SW480 (cell line): ENCODE data around the gene HHEX.
"Not testable (repeated sequence)": the region's sequence is repeated elsewhere in the genome, so short reads cannot be mapped to it uniquely, and the experiment has no call there.

Experiments
- DNase-seq: peaks from one replicate; pipeline ENCODE4 v3.0.0-alpha.2; 2016; ENCODE audit warnings: low spot score

Gene HHEX

DNA sequence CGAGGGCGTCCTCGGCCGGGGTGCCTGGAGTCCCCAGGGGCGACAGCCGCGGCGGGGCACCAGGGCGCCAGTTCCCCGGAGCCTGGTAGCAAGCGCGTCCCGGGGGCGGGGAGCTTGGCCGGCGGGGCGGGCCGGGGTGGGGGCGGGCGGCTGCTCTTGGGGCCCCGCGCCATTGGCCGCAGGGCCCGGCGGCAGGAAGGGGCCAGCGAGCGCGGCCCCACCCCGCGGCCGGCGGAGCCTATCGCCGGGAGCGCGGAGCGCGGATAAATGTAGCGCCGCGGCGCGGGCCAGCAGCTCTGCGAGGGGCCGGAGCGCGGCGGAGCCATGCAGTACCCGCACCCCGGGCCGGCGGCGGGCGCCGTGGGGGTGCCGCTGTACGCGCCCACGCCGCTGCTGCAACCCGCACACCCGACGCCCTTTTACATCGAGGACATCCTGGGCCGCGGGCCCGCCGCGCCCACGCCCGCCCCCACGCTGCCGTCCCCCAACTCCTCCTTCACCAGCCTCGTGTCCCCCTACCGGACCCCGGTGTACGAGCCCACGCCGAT is at the start of gene HHEX:
Gene HHEX (plus strand): TSS at position 293 of the 548 bp plus-strand sequence. CDS start 32 bp downstream, at position 325.
- DNase-seq = peak; percentile 68

DNA sequence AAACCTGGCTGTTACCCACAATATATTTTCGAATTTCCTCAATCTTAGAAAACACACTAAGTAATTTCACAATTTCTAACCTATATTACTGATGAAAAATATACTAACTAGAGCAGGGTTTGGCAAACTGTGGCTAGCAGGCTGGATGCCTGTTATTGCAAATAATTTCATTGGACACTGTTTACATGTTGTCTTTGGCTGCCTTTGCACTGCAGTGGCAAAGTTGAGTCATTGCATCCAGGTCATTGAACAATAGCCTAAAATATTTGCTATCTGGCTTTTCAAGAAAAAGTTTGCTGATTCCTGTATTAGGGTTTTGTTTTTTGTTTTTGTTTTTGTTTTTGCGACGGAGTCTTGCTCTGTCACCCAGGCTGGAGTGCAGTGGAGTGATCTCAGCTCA is 49.6 kb upstream of the HHEX start:
- DNase-seq = no peak

DNA sequence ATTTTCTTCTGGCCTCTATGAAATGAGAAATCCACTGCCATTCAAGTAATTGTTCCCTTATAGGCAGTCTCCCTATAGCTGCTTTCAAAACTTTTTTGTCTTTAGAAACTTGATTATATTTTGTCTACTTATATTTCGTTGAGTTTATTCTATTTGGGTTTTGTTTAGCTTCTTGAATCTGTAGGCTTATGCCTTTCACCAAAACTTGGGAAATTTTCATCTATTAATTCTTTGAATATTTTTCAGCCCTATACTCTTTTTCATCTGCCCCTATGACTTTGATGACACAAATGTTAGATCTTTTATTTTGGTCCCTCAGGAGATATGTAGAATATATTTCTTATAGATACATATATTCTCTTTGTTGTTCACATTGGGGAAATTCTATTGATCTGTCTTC is 48.3 kb upstream of the HHEX start:
- DNase-seq = no peak

DNA sequence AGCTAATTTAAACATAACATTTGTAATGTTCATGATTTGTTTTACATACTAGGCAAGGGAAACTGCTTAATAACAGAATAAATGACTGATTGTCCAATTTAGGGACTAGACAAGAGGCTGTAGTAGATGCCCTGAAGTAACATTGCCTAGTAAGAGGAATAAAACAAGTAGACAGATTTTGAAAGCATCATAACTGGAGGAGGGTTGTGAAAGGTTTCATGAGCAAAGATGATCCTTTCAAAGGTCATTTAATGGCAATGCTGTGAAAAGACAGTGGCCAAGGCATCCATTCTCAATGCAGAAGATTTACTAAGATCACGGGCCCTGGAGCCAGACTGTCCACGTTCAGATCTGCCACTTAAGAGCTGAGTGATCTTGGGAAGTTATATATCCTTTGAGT is 44.8 kb upstream of the HHEX start:
- no peak for DNase-seq

DNA sequence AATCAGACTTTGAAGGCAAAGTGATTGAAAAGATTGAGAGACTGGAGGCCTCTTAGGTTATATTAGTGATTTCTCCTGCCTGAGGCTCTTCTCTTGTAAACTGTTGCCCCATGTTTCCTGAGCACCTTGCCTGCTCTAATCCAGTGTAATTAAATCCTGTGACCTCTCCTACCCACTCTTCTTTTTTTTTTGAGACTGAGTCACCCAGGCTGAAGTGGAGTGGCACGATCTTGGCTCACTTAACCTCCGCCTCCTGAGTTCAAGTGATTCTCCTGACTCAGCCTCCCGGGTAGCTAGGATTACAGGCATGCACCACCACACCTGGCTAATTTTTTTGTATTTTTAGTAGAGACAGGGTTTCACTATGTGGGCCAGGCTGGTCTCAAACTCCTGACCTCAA is 38.9 kb upstream of the HHEX start:
- DNase-seq = not testable (repeated sequence)

DNA sequence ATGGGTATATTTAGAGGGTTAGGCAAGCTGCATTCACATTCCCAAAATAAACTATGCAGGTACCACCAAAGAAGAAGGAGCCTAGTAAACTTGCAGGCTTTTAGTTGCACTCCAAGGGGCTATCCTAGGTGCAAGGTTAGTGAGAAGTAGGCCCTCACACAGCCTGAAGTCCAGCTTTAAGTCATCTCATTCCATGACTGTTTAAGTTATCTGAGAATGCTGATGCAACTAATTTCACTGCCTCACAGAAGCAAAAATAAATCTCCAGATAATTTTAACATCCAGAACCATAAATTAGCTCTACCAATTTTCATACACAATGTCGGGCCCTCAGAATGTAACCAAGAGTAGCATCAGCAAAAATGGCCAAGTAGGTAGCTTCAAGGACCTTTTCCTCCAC is 34.3 kb upstream of the HHEX start:
- no peak for DNase-seq

DNA sequence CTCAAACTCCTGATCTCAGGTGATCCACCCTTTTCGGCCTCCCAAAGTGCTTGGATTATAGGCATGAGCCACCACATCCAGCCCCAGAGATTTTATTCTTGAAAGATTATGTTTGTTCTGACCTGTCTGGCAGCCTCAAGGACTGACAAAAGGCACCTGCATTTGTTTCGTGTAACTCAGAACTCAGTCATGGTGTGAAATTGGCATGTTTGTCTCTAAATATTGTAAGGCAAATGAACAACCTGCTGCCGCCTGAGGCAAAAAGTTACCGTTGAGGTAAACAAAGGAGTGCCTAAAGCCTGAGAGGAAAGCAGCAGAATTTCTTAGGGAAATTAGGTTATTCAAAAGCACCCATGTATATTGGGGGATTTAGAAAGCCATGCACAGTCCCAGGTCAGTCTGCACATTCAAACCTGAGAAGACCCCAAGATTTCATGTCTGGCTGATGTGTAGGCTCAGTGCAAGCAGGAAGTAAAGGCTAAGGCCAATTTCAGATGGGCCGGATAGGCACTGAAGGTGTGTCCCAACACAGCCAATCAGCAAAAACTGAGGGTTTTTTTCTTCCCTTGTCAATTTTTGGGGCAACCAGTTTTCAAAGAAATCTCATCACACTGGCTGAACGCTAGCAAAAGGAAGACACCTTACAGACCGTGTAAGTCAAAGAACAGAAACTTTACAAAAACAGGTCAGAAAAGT is 33.3 kb upstream of the HHEX start:
- no peak for DNase-seq

DNA sequence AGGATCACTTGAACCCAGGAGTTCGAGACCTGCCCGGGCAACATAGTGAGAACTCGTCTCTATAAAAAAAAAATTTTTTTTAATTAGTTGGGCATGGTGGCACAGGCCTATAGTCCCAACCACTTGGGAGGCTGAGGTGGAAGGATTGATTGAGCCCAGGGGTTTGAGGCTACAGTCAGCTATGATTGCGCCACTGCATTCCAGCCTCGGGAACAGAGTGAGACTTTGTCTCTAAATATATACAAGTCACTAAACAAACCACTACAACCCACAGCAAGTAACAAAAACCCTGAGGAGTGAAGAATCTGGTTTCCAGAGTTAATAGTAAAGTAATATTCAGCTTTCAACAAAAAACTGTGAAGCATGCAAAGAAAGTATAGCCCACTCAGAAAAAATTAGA is 32.7 kb upstream of the HHEX start:
- no peak for DNase-seq

DNA sequence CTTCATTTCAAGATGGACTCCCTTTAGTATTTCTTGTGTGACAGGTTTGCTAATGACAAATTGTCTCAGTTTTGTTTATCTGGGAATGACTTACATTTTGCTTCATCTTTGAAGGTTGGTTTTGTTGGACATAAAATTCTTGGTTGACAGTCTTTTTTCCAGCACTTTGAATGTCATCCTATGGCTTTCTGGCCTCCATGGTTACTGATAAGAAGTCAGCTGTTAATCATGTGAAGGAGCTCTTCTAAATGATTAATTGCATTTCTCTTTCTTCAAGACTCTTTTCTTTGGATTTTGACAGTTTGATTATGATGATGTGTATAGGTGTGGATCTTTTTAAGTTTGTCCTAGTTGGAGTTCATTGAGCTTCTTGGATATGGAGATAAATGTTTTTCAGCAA is 26.9 kb upstream of the HHEX start:
- no peak for DNase-seq

DNA sequence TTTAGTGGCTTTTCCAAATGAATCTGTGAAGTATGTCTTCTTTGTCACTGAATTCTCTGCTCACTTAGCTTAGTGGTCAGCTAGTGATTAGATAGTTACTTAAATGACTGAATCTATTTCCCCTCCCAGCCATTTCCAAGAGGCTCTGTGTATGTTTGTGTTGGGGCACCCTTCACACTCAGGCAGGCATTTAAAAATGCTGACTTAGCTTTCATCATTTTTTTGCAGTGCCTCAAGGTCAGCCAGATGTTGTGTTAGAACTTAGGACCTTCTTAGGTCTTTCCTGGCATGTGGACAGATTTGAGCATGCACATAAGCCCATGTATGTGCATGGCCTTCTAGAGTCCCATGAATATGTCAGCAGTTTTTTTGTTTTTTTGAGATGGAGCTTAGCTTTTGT is 25.4 kb upstream of the HHEX start:
- DNase-seq = no peak

DNA sequence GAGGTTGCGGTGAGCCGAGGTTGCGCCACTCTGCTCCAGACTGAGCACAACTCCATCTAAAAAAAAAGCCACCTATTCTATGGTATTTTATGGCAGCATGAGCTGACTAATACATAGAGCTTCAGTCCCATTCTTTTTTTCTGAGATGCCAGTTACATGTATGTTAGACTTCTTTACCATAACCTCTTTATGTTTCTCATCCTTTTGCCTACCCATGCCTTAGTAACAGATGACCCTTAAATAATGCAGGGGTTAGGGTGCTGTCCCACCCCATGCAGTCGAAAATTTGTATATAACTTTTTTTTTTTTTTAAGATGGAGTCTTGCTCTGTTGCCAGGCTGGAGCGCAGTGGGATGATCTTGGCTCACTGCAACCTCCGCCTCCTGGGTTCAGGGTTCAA is 22.7 kb upstream of the HHEX start:
- DNase-seq = no peak

DNA sequence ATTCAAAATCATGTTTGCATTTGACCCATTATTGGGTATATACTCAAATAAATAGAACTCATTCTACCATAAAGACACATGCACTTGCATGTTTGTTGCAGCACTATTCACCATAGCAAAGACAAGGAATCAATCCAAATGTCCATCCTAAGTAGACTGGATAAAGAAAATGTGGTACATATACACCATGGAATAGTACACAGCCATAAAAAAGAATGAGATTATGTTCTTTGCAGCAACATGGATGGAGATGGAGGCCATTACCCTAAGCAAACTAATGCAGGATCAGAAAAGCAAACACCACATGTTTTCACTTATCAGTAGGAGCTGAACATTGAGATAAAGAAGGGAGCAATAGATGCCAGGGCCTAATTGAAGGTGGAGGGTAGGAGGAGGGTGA is 12.0 kb upstream of the HHEX start:
- DNase-seq = no peak

DNA sequence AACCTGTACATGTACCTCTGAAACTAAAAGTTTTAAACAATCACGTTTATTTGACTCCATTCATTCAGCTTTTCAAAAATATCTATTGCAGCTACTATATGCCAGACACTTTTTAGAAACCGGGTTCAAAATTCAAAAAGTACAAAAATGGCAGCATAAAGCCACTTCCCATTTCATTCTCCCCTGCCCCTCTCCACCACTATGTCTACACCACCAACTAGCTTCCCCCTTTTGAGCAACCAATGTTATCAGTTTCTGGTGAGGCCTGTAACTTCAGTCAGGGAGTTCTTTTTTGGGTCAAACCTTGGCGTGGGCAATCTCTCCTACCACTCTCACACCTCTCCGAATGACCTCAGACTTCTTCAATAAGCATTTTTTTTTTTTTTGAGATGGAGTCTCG is 11.5 kb upstream of the HHEX start:
- DNase-seq = no peak

DNA sequence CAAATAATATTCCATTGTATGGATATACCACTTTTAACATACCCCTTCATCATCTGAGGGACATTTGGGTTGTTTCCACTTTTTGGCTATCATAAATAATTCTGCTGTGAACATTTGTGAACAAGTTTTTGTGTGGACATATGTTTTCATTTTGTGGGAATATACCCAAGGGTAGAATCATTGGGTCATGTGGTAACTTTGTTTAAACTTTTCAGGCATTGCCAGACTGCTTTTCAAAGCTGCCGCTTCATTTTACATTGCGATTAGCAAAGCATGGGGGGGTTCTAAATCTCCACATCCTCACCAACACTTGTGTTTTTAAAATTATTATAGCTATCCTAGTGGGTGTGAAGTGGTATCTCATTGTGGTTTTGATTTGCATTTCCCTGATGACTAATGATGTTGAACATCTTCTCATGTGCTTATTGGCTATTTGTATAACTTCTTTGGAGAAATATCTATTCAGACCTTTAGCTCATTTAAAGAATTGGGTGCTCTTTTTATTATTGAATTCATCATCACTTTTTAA is 8.4 kb upstream of the HHEX start:
- DNase-seq = no peak

DNA sequence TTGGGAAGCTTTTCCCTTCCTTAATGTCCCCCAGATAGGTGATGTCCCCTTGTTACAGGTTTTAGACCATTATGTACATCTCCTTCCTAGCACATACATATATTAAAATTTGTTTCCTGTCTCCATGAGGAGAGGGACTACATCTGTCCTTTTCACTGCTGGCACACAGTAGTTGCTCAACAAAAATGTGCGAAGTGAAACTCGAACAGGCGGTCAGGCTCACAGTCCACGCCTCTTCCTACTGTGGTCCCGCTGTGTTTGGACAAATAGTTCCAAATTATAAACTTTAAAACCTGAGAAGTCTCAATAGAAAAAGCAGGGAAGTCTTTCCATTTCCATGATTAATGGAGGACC is 1.2 kb upstream of the HHEX start:
- DNase-seq = no peak

DNA sequence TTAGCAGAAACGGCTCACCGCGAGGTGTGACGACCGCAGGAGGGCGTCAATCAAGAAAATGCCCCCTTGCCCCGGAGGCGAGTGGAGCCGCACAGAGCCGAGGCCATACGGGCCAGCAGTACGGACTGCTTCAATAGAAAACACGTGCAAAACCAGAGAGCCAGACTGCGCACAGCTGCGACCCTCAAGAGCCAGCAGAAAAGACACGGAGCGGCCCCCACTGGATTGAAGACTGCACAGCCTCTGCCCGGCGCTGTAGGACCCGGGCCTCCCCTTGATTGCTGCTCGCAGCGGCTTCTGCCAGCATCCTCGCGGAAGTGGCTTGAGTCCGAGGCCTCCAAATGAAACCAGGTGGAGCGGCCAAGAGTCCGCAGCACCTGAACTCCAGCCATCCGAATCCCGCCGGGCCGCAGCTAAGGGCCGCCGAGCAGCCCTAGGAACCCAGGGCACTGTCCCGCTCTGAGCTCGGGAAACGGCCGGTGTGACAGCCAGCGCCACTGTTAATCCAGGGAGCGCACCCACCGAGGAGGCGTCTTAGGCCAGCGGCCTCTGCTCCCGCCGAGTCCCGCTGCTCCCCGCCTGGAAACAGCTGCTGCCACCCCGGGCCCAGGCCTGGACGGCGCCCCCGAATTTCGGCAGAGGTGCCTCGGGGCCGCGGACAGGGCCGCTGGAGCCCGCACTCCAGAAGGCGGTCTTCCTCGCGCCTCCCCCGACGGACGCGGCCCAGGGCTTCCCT is 660 bp upstream of the HHEX start:
- no peak for DNase-seq

DNA sequence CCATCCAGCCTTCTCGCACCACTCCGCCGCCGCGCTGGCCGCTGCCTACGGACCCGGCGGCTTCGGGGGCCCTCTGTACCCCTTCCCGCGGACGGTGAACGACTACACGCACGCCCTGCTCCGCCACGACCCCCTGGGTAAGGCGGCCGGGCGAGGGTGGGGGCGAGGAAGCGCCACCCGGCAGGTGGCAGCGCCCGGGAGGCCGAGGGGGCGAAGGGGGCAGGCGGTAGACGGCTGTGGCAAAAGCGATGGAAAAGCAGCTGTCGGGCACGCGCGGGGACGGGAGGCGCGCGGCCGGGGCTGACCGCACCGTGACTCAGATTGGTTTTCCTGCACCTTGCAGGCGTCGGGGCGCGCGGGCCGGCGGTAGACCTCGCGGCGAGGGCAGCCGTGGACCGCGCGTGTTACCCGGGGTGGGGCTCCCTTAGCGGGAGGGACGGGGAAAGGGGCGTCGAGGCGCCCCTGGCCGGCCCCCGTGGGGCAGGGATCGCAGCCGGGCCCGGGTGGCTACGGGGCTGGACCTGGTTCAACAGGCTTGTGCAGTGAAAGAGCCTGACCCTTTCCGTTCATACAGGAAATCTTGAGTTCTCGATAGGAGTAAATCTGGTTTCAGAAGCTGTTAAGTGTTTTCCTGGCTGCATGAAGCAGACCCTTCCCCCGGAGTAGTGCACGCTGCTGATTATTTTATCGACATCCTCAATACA is 608 bp downstream of the HHEX start:
- peak; percentile 64 for DNase-seq

DNA sequence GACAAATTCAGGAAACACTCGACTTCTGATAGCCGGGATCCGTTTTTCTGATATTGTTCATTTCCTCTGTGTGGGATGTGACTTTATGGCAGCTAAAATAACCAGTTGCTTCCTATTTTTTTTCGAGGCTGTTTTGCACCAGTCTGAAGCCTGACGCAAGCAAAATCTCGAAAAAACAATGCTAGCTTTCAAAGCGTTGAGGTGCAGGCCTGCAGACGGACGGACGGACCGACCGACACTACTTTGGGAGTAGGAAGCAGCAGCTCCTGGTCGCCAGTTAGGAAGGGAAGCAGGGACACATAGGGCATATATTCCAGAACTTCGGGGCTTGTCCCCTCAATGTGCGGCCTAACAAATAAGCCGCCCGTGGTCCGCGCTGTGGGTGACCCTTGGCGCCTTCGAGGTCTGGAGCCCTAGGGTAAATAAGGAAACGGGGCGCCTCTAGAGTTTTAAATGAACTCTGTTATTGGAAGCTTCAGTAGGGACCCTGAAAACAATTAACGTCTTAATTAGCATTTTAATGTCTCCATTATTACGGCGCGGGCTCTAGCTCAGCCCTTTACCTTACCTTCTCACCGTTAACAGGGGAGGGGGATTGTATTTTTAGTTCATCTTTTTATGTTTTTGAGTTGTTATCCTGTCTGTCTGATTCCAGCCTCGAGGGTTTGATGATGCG is 1.3 kb downstream of the HHEX start:
- no peak for DNase-seq

DNA sequence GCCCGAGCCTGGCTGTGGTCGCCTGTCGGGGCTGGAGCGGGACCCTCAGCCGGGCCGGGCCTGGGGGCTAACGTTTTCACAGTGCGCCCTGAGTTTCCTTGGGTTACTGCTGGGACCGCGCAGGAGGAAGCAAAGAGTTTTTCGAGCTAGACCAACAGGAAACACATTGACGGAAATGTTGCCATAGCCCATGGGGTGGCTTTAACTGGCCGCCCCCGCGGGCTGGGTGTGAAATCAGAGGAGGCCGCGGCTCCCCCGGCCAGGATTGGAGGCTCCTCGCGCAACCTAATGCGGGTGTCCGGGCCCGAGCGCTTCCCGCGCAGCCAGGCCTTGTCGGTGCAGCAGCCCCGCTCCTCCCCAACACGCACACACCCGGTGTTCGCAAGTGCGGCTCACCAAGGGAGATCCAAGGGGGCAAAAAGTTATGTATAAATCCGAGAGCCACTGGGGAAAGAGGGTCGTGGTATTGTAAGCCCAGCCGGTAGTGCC is 1.9 kb downstream of the HHEX start:
- no peak for DNase-seq

DNA sequence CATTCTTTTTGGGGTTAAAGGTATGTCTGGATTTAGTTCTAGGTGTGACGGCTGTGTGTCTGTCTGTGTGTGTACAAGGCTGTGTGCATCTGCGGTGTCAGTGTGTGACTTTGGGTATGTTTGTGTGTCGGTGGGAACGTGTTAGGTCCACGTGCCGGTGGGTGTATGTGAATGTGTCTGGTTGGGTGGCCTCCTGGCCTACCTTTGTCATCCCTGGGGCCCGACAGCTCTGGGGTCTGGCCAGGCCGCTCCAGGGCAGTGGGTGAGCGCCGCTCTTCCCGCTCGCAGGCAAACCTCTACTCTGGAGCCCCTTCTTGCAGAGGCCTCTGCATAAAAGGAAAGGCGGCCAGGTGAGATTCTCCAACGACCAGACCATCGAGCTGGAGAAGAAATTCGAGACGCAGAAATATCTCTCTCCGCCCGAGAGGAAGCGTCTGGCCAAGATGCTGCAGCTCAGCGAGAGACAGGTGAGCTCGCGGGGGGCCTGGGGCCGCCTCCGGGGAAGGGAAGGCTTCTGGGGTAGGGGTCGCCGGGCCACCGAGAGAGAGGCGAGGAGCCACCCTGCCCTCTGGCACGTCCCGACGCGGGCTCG is 2.4 kb downstream of the HHEX start:
- DNase-seq = no peak

DNA sequence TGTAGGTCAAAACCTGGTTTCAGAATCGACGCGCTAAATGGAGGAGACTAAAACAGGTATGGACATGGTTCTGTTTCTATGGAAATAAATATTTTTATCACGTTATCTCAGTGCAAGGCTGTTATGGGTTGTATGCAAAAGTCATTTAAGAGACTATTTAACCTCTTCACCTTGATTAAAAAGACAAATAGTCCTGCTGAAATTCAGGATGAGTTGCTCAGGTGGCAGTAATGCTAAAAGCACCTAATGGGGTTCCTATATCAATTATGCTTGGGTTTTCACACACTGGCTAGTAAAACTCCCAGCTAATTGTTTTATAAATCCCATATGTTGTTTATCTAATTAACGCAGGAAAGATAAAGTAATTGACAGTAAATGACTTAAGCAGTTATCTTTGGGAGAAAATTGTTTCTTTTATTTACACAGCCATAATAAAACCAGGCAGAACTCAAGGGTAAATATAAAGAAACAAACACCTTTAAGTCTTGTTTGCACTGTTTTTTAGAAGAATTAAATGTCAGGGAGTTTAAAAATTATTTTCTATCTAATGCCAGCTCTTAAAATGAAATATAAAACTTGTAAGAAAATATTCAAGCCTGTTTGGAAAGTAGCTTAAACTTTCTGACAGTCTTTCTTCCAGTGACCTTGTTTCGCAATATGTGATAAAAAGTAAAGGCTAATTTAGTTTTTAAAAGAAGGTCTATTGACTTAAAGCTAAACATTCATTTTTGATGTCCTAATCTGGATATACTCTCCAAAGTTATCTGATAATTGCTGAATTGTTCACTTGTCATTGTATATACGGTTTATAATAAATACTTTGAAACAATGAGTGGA is 3.2 kb downstream of the HHEX start:
- DNase-seq = no peak
